ENCODE data around the gene MAMSTR.
"Not testable (repeated sequence)": the region's sequence is repeated elsewhere in the genome, so short reads cannot be mapped to it uniquely, and the experiment has no call there.

The MAMSTR gene

DNA sequence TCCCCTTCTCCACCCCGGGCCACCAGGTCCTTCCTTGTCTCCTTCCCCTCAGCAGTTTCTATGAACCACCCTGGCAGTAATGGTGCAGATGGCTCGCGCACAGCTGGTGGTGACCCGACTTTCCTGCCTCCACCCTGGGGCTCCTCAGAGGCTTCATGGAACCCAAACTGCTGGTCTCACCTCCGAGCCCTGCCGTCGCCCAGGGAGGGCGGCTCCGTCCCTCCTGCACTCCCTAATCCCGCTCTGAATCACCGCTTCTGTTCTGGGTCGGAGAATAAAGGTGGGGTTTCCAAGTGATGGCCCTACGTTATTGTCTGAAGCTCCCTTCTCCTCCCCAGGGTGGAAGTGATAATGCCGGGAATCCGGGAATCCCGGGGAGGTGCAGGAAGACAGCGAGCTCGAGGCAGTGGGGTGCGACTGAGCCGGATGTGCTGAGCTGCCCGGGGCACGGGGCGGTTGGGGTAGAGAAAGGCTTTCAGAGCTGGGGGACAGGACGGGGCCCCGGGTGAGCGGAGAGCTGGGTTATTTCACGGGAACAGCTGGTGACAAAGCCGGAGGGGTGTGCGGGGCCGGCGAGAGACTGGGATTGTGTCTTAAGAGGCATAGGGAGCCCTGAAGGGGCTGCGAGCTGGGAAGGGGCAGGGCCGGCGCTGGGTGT lies 23.0 kb downstream of the MAMSTR start:
- Mint-ChIP-seq H3K4me3 (peak overlapping the region; percentile 70 to 80), H3K27ac (peak overlapping the region; percentile 44)

DNA sequence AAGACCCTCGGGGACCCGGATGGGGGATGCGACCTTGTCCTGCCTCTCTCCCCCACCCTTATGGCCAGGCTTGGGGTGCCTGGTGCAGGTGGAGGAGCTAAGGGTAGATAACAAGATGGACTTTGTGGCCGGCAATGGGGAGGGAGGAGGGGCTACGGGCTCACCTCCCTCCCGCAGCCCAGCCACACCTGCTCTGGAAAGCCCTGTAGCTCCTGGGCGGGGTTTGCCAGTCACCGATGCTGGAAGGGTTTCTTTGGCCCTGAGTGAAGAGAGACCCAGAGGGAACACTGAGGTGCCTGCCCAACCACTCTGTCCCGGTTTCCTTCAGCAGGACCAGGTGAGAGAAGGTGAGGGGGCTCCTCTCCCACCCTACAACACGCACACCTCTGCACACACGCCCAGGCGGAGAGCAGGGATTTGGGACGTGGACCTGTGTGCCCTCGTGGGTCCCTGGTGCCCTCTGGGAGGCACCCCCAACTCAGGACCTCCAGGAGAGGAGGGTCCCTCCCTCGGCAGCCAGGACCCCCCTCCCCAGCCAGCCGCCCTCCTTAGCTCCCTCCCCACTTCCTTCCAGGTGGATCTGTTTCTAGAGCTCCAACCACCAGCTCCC lies 23.7 kb downstream of the MAMSTR start, which contains the start of gene FUT2:
FUT2 (plus strand) TSS at position 229 of the 610 bp plus-strand sequence. CDS start 6,986 bp downstream, outside the sequence.
- peaks cover 10 to 12% of the 10 kb centered on the region in 2 donors for H3K4me1 Mint-ChIP-seq
- peak within 1 kb of the TSS; percentile 70 to 80 for H3K4me3 Mint-ChIP-seq
- H3K36me3 Mint-ChIP-seq: peaks cover 0 to 3% of the 10 kb centered on the region in 2 donors
- H3K9me3 Mint-ChIP-seq: no peaks in the 10 kb centered on the region
- DNase-seq: no peak
- peak within 1 kb of the TSS; percentile 44 for H3K27ac Mint-ChIP-seq
- peak; percentile 7 to 20 for ATAC-seq (replicated peaks)
- H3K27me3 Mint-ChIP-seq: peaks cover 19 to 28% of the 10 kb centered on the region in 2 donors

More for the DNA sequence above, 23.0 kb downstream of the MAMSTR start:
- Mint-ChIP-seq H3K4me1 (peaks cover 10 to 12% of the 10 kb centered on the region in 2 donors), H3K9me3 (no peaks in the 10 kb centered on the region), H3K36me3 (peaks cover 4% of the 10 kb centered on the region in 2 donors), H3K27me3 (peaks cover 19 to 28% of the 10 kb centered on the region in 2 donors)
- peak; percentile 61 to 62 for ATAC-seq (replicated peaks)
- no peak for DNase-seq

DNA sequence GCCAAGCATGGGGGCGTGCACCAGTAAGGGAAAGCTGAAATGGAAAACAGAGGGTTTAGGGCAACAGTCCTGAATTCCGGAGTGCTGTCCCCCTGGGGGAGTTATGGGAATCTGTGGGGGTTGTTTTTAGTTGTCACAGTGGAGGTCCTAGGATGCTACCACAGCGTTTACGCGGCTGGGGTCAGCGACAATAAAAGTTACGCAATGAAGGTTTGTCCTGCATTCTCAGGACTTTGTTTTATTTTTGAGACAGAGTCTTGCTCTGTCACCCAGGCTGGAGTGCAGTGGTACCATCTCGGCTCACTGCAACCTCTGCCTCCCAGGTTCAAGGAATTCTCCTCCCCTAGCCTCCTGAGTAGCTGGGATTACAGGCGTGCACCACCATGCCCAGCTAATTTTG lies 25.9 kb downstream of the MAMSTR start:
- not testable (repeated sequence) for H3K36me3 Mint-ChIP-seq, H3K9me3 Mint-ChIP-seq
- H3K27ac Mint-ChIP-seq: peak overlapping the region; percentile 25

DNA sequence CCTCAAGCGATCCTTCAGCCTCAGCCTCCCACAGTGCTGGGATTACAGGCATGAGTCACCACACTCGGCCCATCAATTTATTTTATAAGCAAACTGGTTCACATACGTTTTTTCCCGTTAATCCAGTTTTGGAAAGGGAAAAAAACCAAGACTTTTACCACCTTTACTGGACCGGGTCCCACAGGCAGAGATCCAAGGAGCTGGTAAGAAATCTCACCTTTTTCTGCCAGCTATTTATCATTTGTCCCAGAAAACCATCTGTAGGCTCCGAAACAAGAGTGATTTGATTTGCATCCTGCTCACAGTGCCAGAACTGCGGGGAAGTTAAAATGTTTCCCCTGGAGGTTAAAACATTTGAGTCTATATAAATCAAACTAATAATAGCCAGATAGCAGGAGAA lies 30.1 kb downstream of the MAMSTR start:
- H3K27me3 Mint-ChIP-seq: no peaks in the 10 kb centered on the region
- ATAC-seq (replicated peaks): no peak

More for the DNA sequence above, 25.9 kb downstream of the MAMSTR start:
- Mint-ChIP-seq H3K27me3 (peaks cover 16 to 24% of the 10 kb centered on the region in 2 donors), H3K4me1 (peaks cover 10 to 12% of the 10 kb centered on the region in 2 donors)
- DNase-seq; H3K4me3 Mint-ChIP-seq; ATAC-seq (replicated peaks): not testable (repeated sequence)

DNA sequence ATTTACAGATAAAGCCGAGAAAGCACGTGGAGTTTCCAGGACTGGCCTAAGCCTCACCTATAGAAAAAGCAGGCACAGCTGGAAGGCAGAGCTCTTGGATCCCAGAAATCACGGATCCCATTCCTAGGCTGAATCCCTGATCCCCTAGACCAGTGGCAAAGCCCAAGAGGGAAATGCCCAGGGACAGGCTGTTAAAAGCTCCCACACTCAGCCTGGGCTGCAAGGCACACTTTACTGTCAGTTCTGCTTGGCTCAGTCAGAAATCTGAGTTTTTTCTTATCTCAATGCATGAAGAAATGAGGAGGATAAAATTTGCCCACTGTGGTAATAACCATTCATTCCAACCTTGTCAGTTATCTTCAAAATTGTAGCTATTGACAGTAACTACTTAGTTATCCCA lies 31.7 kb downstream of the MAMSTR start:
- H3K27me3 Mint-ChIP-seq: no peaks in the 10 kb centered on the region
- H3K4me1 Mint-ChIP-seq: no peaks in the 10 kb centered on the region
- no peak overlapping the region for H3K27ac Mint-ChIP-seq

More for the DNA sequence above, 30.1 kb downstream of the MAMSTR start:
- no peaks in the 10 kb centered on the region for H3K4me1 Mint-ChIP-seq
- no peak overlapping the region for H3K27ac Mint-ChIP-seq
- H3K4me3 Mint-ChIP-seq: no peak overlapping the region
- DNase-seq: no peak
- H3K36me3 Mint-ChIP-seq: no peaks in the 10 kb centered on the region
- H3K9me3 Mint-ChIP-seq: no peaks in the 10 kb centered on the region

DNA sequence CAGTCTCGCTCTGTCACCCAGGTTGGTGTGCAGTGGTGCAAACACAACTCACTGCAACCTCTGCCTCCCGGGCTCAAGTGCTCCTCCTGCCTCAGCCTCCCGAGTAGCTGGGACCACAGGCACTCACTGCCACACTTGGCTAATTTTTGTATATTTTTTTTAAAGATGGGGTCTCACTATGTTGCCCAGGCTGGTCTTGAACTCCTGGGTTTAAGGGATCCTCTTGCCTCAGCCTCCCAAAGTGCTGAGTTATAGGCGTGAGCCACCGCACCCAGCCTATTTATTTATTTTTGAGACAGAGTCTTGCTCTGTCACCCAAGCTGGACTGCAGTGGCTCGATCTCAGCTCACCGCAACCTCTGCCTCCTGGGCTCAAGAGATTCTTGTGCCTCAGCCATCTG lies 32.9 kb downstream of the MAMSTR start:
- not testable (repeated sequence) for H3K27ac Mint-ChIP-seq; DNase-seq; H3K36me3 Mint-ChIP-seq; ATAC-seq (replicated peaks); H3K4me1 Mint-ChIP-seq; H3K4me3 Mint-ChIP-seq; H3K9me3 Mint-ChIP-seq; H3K27me3 Mint-ChIP-seq

More for the DNA sequence above, 31.7 kb downstream of the MAMSTR start:
- no peak for ATAC-seq (replicated peaks)
- no peaks in the 10 kb centered on the region for H3K36me3 Mint-ChIP-seq
- H3K4me3 Mint-ChIP-seq: no peak overlapping the region
- no peaks in the 10 kb centered on the region for H3K9me3 Mint-ChIP-seq
- no peak for DNase-seq

DNA sequence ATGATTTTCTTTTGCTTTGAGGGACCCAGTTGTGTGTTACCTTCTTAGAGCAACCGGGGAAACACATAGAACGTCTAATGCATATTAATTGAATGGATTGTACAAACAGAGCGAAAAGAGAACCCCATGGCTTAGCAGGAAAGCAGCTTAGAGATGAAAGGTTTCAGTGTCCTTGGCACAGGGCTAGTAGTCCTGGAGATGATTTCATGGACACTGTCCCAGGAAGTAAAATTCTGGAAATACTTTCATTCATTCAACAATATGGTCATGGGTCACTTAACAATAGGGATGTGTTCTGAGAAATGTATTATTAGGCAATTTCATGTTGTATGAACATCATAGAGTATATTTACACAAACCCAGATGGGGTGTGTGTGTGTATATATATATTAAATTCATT lies 33.4 kb downstream of the MAMSTR start:
- ATAC-seq (replicated peaks) (no peak), DNase-seq (no peak)
- Mint-ChIP-seq H3K4me3 (no peak overlapping the region), H3K4me1 (no peaks in the 10 kb centered on the region), H3K36me3 (no peaks in the 10 kb centered on the region), H3K9me3 (no peaks in the 10 kb centered on the region), H3K27me3 (no peaks in the 10 kb centered on the region), H3K27ac (no peak overlapping the region)

DNA sequence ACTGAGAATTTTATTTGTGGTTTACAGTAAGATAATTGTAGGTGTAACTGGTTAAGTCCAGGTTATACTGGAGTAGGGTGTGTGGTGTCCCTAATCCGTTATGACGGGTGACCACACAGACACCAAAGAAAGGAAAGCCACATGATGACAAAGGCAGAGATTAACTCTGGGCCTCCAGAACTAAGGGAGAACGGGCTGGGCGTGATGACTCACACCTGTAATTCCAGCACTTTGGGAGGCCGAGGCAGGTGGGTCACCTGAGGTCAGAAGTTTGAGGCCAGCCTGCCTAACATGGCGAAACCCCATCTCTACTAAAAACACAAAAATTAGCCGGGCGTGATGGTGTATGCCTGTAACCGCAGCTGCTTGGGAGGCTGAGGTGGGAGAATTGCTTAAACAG lies 33.9 kb downstream of the MAMSTR start:
- no peaks in the 10 kb centered on the region for H3K9me3 Mint-ChIP-seq
- H3K27ac Mint-ChIP-seq: no peak overlapping the region
- no peaks in the 10 kb centered on the region for H3K36me3 Mint-ChIP-seq
- no peaks in the 10 kb centered on the region for H3K27me3 Mint-ChIP-seq
- no peaks in the 10 kb centered on the region for H3K4me1 Mint-ChIP-seq
- DNase-seq: no peak
- ATAC-seq (replicated peaks): no peak
- H3K4me3 Mint-ChIP-seq: no peak overlapping the region

DNA sequence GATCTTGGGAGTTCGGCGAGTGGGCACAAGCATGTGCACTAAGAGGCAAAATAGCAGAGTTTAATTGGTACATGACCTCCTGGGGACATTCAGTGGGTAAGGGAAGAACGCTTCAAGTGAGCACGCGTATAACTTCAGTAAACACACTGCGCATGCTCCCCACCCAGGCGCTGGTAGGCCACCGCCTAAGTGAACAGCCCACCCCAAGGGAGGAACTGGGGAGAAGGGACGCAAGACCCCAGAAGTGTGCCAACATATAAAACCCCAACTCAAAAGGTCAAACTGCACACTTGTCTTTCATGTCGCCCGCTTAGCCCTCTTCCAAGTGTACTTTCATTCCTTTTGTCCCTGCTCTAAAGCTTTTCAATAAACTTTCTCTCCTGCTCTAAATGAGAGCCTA lies 36.2 kb downstream of the MAMSTR start:
- ATAC-seq (replicated peaks) (peak in 1 of 2 donors; percentile 64), DNase-seq (no peak)
- Mint-ChIP-seq H3K27ac (no peak overlapping the region), H3K9me3 (no peaks in the 10 kb centered on the region), H3K36me3 (no peaks in the 10 kb centered on the region), H3K4me3 (peak overlapping the region in 1 of 2 donors; percentile 54), H3K27me3 (no peaks in the 10 kb centered on the region), H3K4me1 (no peaks in the 10 kb centered on the region)

DNA sequence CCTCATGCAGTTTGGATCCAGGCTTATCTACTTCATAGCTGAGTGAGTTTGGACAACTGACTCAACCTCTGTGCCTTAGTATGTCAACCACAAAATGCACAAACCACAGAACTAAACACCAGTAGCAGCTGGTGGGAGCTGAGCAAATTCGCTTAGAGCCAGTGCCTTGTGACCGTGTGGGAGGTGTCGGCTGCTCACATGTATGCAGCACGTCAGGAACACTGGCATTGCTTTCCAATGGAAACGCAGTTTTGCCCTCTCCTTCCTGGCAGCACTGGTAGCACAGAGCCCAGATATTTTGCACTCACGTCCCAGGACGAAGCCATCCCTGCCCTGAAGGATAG lies 38.4 kb downstream of the MAMSTR start:
- Mint-ChIP-seq H3K27me3 (peaks cover 0 to 2% of the 10 kb centered on the region in 2 donors), H3K4me3 (no peak overlapping the region), H3K4me1 (no peaks in the 10 kb centered on the region), H3K9me3 (no peaks in the 10 kb centered on the region), H3K27ac (no peak overlapping the region), H3K36me3 (no peaks in the 10 kb centered on the region)
- ATAC-seq (replicated peaks) (peak; percentile 63 to 76), DNase-seq (no peak)

DNA sequence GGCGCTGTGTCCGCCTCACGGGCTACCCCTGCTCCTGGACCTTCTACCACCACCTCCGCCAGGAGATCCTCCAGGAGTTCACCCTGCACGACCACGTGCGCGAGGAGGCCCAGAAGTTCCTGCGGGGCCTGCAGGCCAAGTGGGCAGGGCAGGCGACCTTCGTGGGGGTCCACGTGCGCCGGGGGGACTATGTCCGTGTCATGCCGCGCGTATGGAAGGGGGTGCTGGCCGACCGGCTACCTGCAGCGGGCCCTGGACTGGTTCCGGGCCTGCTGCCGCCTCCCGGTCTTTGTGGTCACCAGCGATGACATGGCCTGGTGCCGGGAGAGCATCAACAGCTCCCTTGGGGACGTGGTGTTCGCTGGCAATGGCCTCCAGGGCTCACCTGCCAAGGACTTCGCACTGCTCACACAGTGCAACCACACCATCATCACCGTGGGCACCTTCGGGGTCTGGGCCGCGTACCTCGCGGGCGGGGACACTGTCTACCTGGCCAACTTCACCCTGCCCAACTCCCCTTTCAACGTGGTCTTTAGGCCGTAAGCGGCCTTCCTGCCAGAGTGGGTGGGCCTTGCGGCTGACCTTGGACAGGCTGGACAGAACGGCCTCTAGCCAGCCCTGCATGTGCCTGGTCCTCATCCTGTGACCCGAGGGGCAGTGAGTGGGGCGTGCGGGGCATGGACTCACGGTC lies 38.9 kb downstream of the MAMSTR start:
- DNase-seq: no peak
- Mint-ChIP-seq H3K4me3 (no peak overlapping the region), H3K27ac (no peak overlapping the region), H3K36me3 (no peaks in the 10 kb centered on the region), H3K4me1 (peaks cover 0 to 1% of the 10 kb centered on the region in 2 donors), H3K9me3 (no peaks in the 10 kb centered on the region), H3K27me3 (peaks cover 0 to 7% of the 10 kb centered on the region in 2 donors)
- ATAC-seq (replicated peaks): no peak

DNA sequence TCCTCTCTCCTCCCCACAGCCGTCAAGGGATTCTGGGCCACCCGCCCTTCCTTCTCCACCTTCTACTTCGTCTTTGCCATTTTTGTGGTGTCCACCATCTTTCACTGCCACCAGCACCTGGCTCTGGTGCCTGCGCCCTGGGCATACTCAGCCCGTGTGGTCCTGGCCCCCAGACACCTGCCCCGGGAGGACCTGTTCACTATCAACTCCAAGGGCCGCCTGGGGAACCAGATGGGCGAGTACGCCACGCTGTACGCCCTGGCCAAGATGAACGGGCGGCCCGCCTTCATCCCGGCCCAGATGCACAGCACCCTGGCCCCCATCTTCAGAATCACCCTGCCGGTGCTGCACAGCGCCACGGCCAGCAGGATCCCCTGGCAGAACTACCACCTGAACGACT lies 39.5 kb downstream of the MAMSTR start:
- peaks cover 0 to 13% of the 10 kb centered on the region in 2 donors for H3K27me3 Mint-ChIP-seq
- H3K4me1 Mint-ChIP-seq; H3K4me3 Mint-ChIP-seq; ATAC-seq (replicated peaks); H3K27ac Mint-ChIP-seq; H3K36me3 Mint-ChIP-seq; DNase-seq; H3K9me3 Mint-ChIP-seq: not testable (repeated sequence)

DNA sequence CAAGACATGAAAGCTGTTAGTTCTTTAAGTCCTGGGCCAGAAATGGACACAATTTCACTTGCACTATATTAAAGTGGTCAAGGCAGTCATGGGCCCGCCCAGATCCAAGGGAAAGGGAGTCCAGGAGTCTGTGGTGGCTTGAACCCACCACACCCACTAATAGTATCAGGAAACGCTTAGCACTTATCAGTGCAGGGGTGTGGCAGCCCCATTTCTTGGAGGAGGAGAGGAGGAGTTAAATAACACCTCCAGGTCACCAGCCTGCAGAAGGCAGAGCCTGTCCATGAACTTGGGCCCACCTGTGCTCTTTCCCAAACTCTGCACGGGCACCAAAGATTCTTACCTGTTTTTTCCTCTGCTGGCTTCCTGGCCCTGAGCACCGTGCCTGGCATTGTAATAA lies 41.3 kb downstream of the MAMSTR start:
- Mint-ChIP-seq H3K27ac (peak overlapping the region; percentile 42), H3K9me3 (no peaks in the 10 kb centered on the region), H3K36me3 (no peaks in the 10 kb centered on the region), H3K4me1 (peaks cover 6 to 9% of the 10 kb centered on the region in 2 donors), H3K4me3 (no peak overlapping the region), H3K27me3 (peaks cover 0 to 13% of the 10 kb centered on the region in 2 donors)
- no peak for ATAC-seq (replicated peaks)
- DNase-seq: no peak

DNA sequence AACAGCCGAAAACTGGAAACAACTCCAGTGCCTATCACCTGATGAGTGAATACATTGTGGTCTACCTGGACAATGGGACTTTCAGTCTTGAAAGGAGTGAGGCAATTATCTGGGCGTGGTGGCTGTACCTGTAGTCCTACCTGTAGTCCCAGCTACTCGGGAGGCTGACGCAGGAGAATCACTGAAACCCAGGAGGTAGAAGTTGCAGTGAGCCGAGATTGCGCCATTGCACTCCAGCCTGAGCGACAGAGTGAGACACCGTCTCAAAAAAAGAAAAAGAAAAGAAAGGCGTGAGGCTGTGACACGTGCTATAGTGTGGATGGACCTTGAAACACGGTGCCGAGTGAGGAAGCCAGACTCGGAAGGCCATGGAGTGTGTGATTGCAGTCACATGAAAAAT lies 42.6 kb downstream of the MAMSTR start:
- no peaks in the 10 kb centered on the region for H3K36me3 Mint-ChIP-seq
- H3K27me3 Mint-ChIP-seq: peaks cover 0 to 13% of the 10 kb centered on the region in 2 donors
- H3K4me3 Mint-ChIP-seq: no peak overlapping the region
- no peaks in the 10 kb centered on the region for H3K9me3 Mint-ChIP-seq
- peaks cover 6 to 9% of the 10 kb centered on the region in 2 donors for H3K4me1 Mint-ChIP-seq
- ATAC-seq (replicated peaks) (no peak), DNase-seq (no peak)
- no peak overlapping the region for H3K27ac Mint-ChIP-seq

DNA sequence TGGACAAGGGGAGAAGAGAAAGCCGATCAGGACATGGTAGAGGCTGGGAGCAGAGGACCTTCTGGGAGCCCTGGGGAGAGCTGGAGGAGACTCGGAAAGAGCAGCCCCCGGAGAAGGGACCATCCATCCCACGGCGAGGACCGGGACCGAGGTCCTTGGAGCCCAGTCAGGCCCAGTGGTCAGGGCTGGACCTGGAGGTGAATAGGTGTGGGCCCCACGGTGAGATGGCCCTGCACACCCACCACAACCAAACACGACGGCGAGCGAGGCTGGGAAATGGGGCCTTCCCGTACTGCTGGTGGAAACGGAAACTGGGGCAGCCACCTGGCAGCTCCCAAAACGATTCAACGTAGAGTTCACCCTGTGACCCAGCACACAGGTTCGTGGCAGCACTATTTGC lies 43.0 kb downstream of the MAMSTR start:
- Mint-ChIP-seq H3K4me1 (peaks cover 6 to 9% of the 10 kb centered on the region in 2 donors), H3K9me3 (no peaks in the 10 kb centered on the region), H3K27ac (no peak overlapping the region), H3K4me3 (no peak overlapping the region), H3K36me3 (no peaks in the 10 kb centered on the region), H3K27me3 (peaks cover 0 to 13% of the 10 kb centered on the region in 2 donors)
- ATAC-seq (replicated peaks): no peak
- DNase-seq: no peak
